GM12878 (cell line): ENCODE results near the gene GMCL2. TPM values are rescaled to one million over a fixed set of nuclear protein-coding genes. Genes with fewer than 3 reads are reported as not detected.

Experiments used
- ATAC-seq: fragments of 200-7000 bp; cut with Tn5 transposase; 3 replicates; pipeline ENCODE4 v1.9.1; 2020; ENCODE audit warnings: mild to moderate bottlenecking, moderate library complexity
- BruUV-seq: library from RNA; stranded (reverse); fragments of 400-500 nt; replicated peaks from 2 replicates; lab custom pipeline; 2021; lab: Mats Ljungman, UMichigan
- CTCF ChIA-PET: fragments of 300-600 bp; sonication (Branson Sonifier 250); formaldehyde crosslinking; extraction: SDS; loops from one replicate; lab custom pipeline; 2021; ENCODE audit warnings: inconsistent platforms; lab: Yijun Ruan, JAX
- POLR2A ChIA-PET: fragments of 350-600 bp; formaldehyde crosslinking; extraction: SDS; loops from one replicate; lab custom pipeline; 2021; ENCODE audit warnings: inconsistent platforms; lab: Charles Lee
- RAD21 ChIA-PET: fragments of 300-600 bp; sonication (Branson Sonifier 250); formaldehyde crosslinking; loops from one replicate; lab custom pipeline; 2023; ENCODE audit warnings: antibody characterized with exemption; ENCODE audit not compliant: unreplicated experiment; lab: Charles Lee
- SMC1A ChIA-PET: fragments of 300-600 bp; sonication (Branson Sonifier 250); formaldehyde crosslinking; loops from one replicate; lab custom pipeline; 2023; ENCODE audit not compliant: unreplicated experiment, uncharacterized antibody; lab: Charles Lee
- DNase-seq: peaks from one replicate; pipeline ENCODE4 v3.0.0-alpha.2; 2011; ENCODE audit warnings: low read depth, low spot score
- FAIRE-seq: peaks from 3 replicates; lab custom pipeline; 2011; peaks lifted over from hg19 to GRCh38; lab: Jason Lieb, UNC
- H2AFZ ChIP-seq: 2 replicates; pipeline ENCODE4 v1.6.0; 2011; ENCODE audit warnings: low read depth, low read length, control low read depth; ENCODE audit not compliant: control insufficient read depth
- H3K27ac ChIP-seq: 2 replicates; pipeline ENCODE4 v1.5.1; 2011; ENCODE audit warnings: control low read depth; ENCODE audit not compliant: control insufficient read depth, insufficient read depth
- H3K27me3 ChIP-seq, 2 experiments: replicated peaks in 1 of 2; 2 replicates each; pipeline versions ENCODE4 v1.6.0 to v1.6.1; 2011; ENCODE audit warnings: low read length in 1 of 2; ENCODE audit not compliant: control insufficient read depth in 2 of 2, insufficient read depth in 2 of 2
- H3K36me3 ChIP-seq, 2 experiments: 2 replicates each; pipeline ENCODE4 v1.5.1; 2011; ENCODE audit warnings: low read length in 1 of 2; ENCODE audit not compliant: control insufficient read depth in 2 of 2, insufficient read depth in 2 of 2
- H3K4me1 ChIP-seq: 2 replicates; pipeline ENCODE4 v1.6.1; 2011; ENCODE audit warnings: mild to moderate bottlenecking, low read length, moderate library complexity, mixed read lengths; ENCODE audit not compliant: control insufficient read depth, insufficient read depth
- H3K4me2 ChIP-seq: 2 replicates; pipeline ENCODE4 v1.6.0; 2011; ENCODE audit warnings: control low read depth; ENCODE audit not compliant: control insufficient read depth, insufficient read depth
- H3K4me3 ChIP-seq: fragments of 200-600 bp; sonication (generic); 2 replicates; pipeline ENCODE4 v1.5.1; 2016
- H3K79me2 ChIP-seq: 2 replicates; pipeline ENCODE4 v1.6.0; 2011; ENCODE audit warnings: low read length; ENCODE audit not compliant: control insufficient read depth, insufficient read depth
- H3K9ac ChIP-seq: 2 replicates; pipeline ENCODE4 v1.8.0; 2011; ENCODE audit warnings: low read length, control low read depth, mixed read lengths; ENCODE audit not compliant: control insufficient read depth, insufficient read depth
- H3K9me3 ChIP-seq: replicated peaks from 3 replicates; pipeline ENCODE4 v1.5.1; 2011; ENCODE audit warnings: mild to moderate bottlenecking, low read length; ENCODE audit not compliant: control insufficient read depth, insufficient read depth
- H4K20me1 ChIP-seq: 2 replicates; pipeline ENCODE4 v1.6.0; 2011; ENCODE audit not compliant: control insufficient read depth, insufficient read depth
- ASH2L ChIP-seq: fragments of 300-600, 200-600 bp; sonication (generic); IDR thresholded peaks from 2 replicates; pipeline ENCODE4 v1.6.1; 2017; ENCODE audit warnings: low read depth, mild to moderate bottlenecking, borderline replicate concordance
- BHLHE40 ChIP-seq, 2 experiments: fragments of 450-650 bp in 1 of 2; IDR thresholded peaks; 2 replicates each; pipeline ENCODE4 v1.6.1; 2011 to 2017; ENCODE audit warnings: low read depth in 2 of 2, borderline replicate concordance in 1 of 2, improper control_type of control experiment in 1 of 2, low read length in 1 of 2, mild to moderate bottlenecking in 1 of 2
- BMI1 ChIP-seq: fragments of 450-650 bp; IDR thresholded peaks from 2 replicates; pipeline ENCODE4 v1.6.1; 2016; ENCODE audit warnings: mild to moderate bottlenecking, moderate library complexity, borderline replicate concordance
- HCFC1 ChIP-seq: fragments of 150-350 bp; IDR thresholded peaks from 2 replicates; pipeline ENCODE4 v1.6.1; 2014; ENCODE audit warnings: low read length
- HDGF ChIP-seq: fragments of 450-650 bp; IDR thresholded peaks from 2 replicates; pipeline ENCODE4 v1.6.1; 2016; ENCODE audit warnings: antibody characterized with exemption
- KAT2A ChIP-seq: conservative IDR thresholded peaks from 2 replicates; pipeline ENCODE4 v1.6.1; 2011; ENCODE audit warnings: low read depth, low read length; ENCODE audit not compliant: control insufficient read depth
- MYC ChIP-seq: IDR thresholded peaks from 2 replicates; pipeline ENCODE4 v1.6.1; 2011; ENCODE audit warnings: mild to moderate bottlenecking, low read length, moderate library complexity, inconsistent platforms; ENCODE audit not compliant: insufficient read depth, insufficient replicate concordance, insufficient read length, severe bottlenecking
- NKRF ChIP-seq: fragments of 450-650 bp; conservative IDR thresholded peaks from 2 replicates; pipeline ENCODE4 v1.6.1; 2017; ENCODE audit warnings: mild to moderate bottlenecking, moderate library complexity
- POLR2A ChIP-seq: IDR thresholded peaks from 2 replicates; pipeline ENCODE4 v1.6.1; 2011; ENCODE audit warnings: low read depth, mild to moderate bottlenecking, low read length
- RB1 ChIP-seq: fragments of 450-650 bp; formaldehyde crosslinking; IDR thresholded peaks from 2 replicates; pipeline ENCODE4 v1.6.1; 2017; ENCODE audit warnings: mild to moderate bottlenecking, borderline replicate concordance
- RCOR1 ChIP-seq: conservative IDR thresholded peaks from 2 replicates; pipeline ENCODE4 v1.6.1; 2012; ENCODE audit warnings: low read depth, low read length, improper control_type of control experiment
- RFX5 ChIP-seq: IDR thresholded peaks from 2 replicates; pipeline ENCODE4 v1.6.1; 2011; ENCODE audit warnings: low read depth, low read length, improper control_type of control experiment
- SMARCA5 ChIP-seq: fragments of 450-650 bp; IDR thresholded peaks from 2 replicates; pipeline ENCODE4 v1.6.1; 2017; ENCODE audit warnings: mild to moderate bottlenecking
- SP1 ChIP-seq: IDR thresholded peaks from one replicate; pipeline ENCODE4 v1.6.1; 2011; ENCODE audit warnings: low read depth, low read length
- SRF ChIP-seq, 2 experiments: IDR thresholded peaks; 2 replicates each; pipeline ENCODE4 v1.6.1; 2011; ENCODE audit warnings: low read depth in 2 of 2, low read length in 2 of 2, mild to moderate bottlenecking in 1 of 2, moderate library complexity in 1 of 2
- STAT1 ChIP-seq: fragments of 450-650 bp; conservative IDR thresholded peaks from 2 replicates; pipeline ENCODE4 v1.6.1; 2014; ENCODE audit warnings: antibody characterized with exemption, mild to moderate bottlenecking
- SUZ12 ChIP-seq: fragments of 200-600 bp; sonication (generic); IDR thresholded peaks from one replicate; pipeline ENCODE4 v1.6.1; 2018; ENCODE audit warnings: antibody characterized with exemption, mild to moderate bottlenecking; ENCODE audit not compliant: unreplicated experiment
- TCF7 ChIP-seq: IDR thresholded peaks from 2 replicates; pipeline ENCODE4 v1.6.1; 2014; ENCODE audit warnings: antibody characterized with exemption, borderline replicate concordance
- ZBED1 ChIP-seq: IDR thresholded peaks from 2 replicates; pipeline ENCODE4 v1.6.1; 2016; ENCODE audit warnings: borderline replicate concordance
- ZNF384 ChIP-seq: IDR thresholded peaks from 2 replicates; pipeline ENCODE4 v1.6.1; 2012; ENCODE audit warnings: low read depth, mild to moderate bottlenecking, low read length, improper control_type of control experiment, borderline replicate concordance
- WGBS: methylation state at CpG from one replicate; pipeline ENCODE4 v1.1.6; 2016; ENCODE audit warnings: low lambda C conversion rate; ENCODE audit not compliant: insufficient replicate concordance, insufficient coverage; ENCODE audit errors: missing lambda C conversion rate; 5-methylcytosine and 5-hydroxymethylcytosine counted together
- in situ Hi-C: fragments of 300-500 bp; cut with MboI; formaldehyde crosslinking; loops from 9 replicates; pipeline ENCODE4 v1.14.3; 2018; ENCODE audit warnings: mixed read lengths
- intact Hi-C: fragments of 100-400 bp; cut with micrococcal nuclease; formaldehyde crosslinking; loops from one replicate; pipeline ENCODE4 v1.14.2; 2022; ENCODE audit not compliant: unreplicated experiment
- polyA plus RNA-seq, 11 experiments: library from polyadenylated mRNA; depleted of rRNA in 4 of 11; unstranded in 6 of 11; stranded (reverse) in 5 of 11; fragments of >200 nt; fragmentation: Nextera tagmentation in 4 of 11; fragmentation: Illumina TruSeq in 1 of 11; extraction: Ambion mirVana in 4 of 11; extraction: Trizol in 1 of 11; gene quantifications; 1 replicate in 1 of 11; 2 replicates in 10 of 11; pipeline versions ENCODE4 v1.2.1 to v1.2.3, GENCODE V29; 2011 to 2016; ENCODE audit warnings: inconsistent platforms in 2 of 11, missing spikeins in 2 of 11, low read depth in 1 of 11
- total RNA-seq, 4 experiments: library from RNA; depleted of rRNA in 3 of 4; stranded (reverse); fragments of >200 nt in 3 of 4; fragmentation: Illumina TruSeq in 1 of 4; extraction: Trizol in 1 of 4; gene quantifications; 2 replicates each; pipeline versions ENCODE4 v1.2.1 to v1.2.3, GENCODE V29; 2013 to 2021

GMCL2 gene
- total and polyA plus RNA-seq, 10 of the 15 experiments (the other 5 are each of a cell fraction or from before 2014, with no cell fraction given) = 0.07 TPM; not detected in 9

GRCh38 chr5:178162481-178162880, 24.7 kb downstream of the GMCL2 start:
- ChIA-PET POLR2A (interaction anchor here (1.3 kb wide), 1 partner anchor 9 kb away, joined by 3 read pairs; the partner anchor contains the start of gene NHP2), SMC1A (interaction anchor here (0.6 to 2.6 kb wide), 5 partner anchors 17 to 1002 kb away, joined by 3 to 11 read pairs (median 3); no protein-coding TSS in a partner anchor), CTCF (interaction anchor here (1.0 to 4.0 kb wide), 5 partner anchors 16 to 86 kb away, joined by 3 to 35 read pairs (median 4); no protein-coding TSS in a partner anchor), RAD21 (interaction anchor here (0.8 to 3.0 kb wide), 2 partner anchors 45 to 86 kb away, joined by 3 to 18 read pairs; no protein-coding TSS in a partner anchor)
- intact Hi-C loops (no loop called here), in situ Hi-C loops (loop anchor here (10.0 kb wide), 1 partner anchor 558 kb away; the partner anchor contains the start of gene B4GALT7)
- no peaks in the 10 kb centered on the region for H3K27me3 ChIP-seq
- H3K4me1 ChIP-seq = no peaks in the 10 kb centered on the region
- no TSS peak for BruUV-seq
- WGBS = 75% methylated on average over 9 of the region's 9 CpGs
- H2AFZ ChIP-seq = no peak overlapping the region
- no peaks in the 10 kb centered on the region for H4K20me1 ChIP-seq
- no peak overlapping the region for H3K4me3 ChIP-seq
- no peaks in the 10 kb centered on the region for H3K79me2 ChIP-seq
- ATAC-seq (no peak), DNase-seq (no peak), FAIRE-seq (no peak)
- no peaks in the 10 kb centered on the region for H3K9me3 ChIP-seq
- no peak for TF ChIP-seq BHLHE40 (IDR thresholded peaks at IDR 0.05; ENCODE audit: borderline replicate concordance in 1 of 2, low read depth in 2 of 2, low read length in 1 of 2)
- no peak for TF ChIP-seq HDGF
- no peak for TF ChIP-seq SMARCA5
- no peak for TF ChIP-seq ZNF384
- no peak for TF ChIP-seq POLR2A
- no peak for TF ChIP-seq STAT1
- no peak for TF ChIP-seq SRF (IDR thresholded peaks at IDR 0.05; ENCODE audit: low read depth in 2 of 2, low read length in 2 of 2)
- TF ChIP-seq ASH2L = no peak
- no peak for TF ChIP-seq HCFC1
- no peak for TF ChIP-seq NKRF
- TF ChIP-seq RB1 = no peak
- TF ChIP-seq RFX5 = no peak
- TF ChIP-seq SUZ12 = no peak
- TF ChIP-seq ZBED1 = no peak
- no peak for TF ChIP-seq TCF7
- no peak for TF ChIP-seq MYC
- no peak for TF ChIP-seq KAT2A
- no peak for TF ChIP-seq SP1
- no peak for TF ChIP-seq RCOR1
- no peak for TF ChIP-seq BMI1
- no peak overlapping the region for H3K4me2 ChIP-seq
- H3K36me3 ChIP-seq = no peaks in the 10 kb centered on the region
- H3K9ac ChIP-seq = no peak overlapping the region
- no peak overlapping the region for H3K27ac ChIP-seq
